Activated effector memory CD4-positive, alpha-beta T cell treated with Interleukin-2 at 50 U/mL for 16 hours (primary cell): Measurements from ENCODE around the gene ZER1.
"Not testable (repeated sequence)": the region's sequence is repeated elsewhere in the genome, so short reads cannot be mapped to it uniquely, and the experiment has no call there.

Source experiments
- DNase-seq: peaks from one replicate; pipeline ENCODE4 v3.0.0-alpha.2; 2020

ZER1 gene

DNA sequence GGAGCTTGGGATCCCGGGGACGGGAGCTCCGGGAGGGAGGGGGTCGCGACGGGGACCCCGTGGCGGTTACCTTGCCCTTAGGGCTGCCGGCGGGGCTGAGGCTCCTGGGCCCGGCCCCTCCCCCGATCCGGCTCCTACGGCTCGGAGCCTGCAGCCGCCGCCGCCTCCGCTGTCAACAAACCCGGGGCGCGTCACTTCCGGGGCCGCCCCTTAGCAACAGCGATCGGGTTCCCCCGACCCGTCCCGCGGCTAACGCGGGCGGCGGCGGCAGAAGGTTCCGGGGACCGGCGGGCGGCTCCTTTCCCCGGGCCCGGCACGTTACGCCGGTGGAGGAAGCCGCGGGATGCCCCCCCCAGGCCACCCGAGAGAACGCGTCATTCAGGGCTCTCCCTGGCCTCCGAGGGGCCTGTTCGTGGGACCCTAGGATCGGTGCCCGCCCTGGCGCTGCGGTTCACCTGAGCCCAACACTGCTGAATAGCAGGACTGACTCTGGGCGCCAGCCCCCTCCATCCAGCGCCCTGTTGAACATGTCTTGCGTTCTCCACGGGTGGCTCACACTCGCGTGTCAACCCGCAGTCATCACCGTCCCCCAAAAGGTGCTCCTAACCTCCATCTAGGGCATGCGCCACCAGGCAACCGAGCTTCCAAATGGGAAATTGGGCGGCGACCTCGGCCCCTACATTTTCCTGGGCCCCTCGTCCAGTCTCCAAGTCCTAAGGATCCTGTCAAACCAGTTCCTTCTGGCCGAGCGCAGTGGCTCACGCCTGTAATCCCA is at the start of gene ZER1:
Gene ZER1 (minus strand): TSS at position 183 of the 775 bp plus-strand sequence. CDS start 16,362 bp downstream, outside the sequence.
- peak; percentile 89 for DNase-seq

- no peak for DNase-seq
Measured at GRCh38 chr9:128820665-128821583, 49.2 kb upstream of the ZER1 start.

DNA sequence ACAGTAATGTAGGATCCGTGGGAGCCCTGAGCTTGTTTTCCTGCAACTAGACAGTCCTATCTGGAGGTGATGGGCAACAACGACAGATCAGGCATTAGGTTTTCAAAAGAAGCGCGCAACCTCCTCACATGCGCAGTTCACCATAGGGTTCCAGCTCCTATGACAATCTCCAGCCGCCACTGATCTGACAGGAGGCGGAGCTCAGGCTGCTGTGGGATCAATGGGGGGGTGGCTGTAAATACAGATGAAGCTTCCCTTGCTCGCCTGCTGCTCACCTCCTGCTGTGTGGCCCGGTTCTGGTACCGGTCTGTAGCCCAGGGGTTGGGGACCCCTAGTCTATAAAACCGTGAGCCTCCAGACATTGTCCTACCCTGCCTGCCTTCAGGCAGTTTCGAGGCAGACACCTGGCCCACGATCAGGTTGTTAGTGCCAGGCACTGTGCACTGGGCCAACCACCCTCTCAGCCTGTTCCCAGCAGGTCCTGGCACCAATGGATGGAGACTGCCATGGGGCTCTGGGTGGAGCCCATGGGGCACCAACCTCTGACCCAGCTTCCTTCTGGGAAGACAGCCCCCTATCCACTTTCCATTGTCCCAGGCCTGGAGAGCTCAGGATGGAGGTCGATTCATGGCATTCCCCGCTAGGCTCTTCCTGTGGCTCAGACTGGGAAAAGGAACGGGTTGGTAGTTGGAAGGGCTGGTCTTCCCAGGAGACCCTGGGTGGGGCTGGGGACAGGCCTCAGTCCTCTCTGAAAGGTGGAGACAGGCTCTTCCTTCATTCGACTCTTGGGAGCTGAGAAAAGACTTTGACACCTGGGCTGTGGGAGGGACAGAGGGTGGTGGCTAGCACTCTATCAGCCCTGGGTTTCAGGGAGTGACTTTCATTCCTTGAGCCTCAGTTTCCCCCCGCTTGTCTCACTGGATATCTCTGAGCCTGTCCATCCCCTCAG is 48.3 kb upstream of the ZER1 start:
- no peak for DNase-seq

- peak; percentile 34 for DNase-seq
Measured at GRCh38 chr9:128818839-128819715, 47.4 kb upstream of the ZER1 start.

DNA sequence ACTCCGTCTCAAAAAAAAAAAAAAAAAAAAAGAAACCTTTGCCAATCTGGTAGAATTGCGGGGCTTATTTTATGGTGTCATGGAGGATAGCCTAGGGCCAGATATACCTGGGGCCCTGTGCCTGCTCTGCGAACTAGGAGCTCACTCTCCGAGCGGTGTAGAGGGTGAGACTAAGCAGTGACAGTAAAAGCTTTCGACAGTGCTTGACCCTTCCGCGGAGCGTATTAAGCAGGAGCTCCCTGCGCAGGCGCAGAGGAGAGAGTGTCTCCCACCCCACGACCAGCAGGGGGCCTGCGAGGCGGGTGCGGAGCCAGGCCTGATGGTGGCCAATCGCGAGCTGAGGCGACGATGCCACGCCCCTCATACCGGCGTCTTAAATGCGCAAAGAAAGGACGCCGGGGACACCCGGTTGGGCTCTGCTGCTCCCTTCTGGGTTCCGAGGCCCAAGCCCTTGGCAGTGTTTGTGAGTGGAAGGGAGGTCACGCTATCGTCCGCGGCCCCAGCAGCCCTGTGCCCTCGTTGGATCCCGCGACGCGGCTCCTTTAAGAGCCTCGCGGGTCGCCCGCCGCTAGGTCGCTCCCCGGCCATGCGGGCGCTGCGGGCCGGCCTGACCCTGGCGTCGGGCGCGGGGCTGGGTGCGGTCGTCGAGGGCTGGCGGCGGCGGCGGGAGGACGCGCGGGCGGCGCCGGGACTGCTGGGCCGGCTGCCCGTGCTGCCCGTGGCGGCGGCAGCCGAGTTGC is 46.5 kb upstream of the ZER1 start, which contains the start of gene ENDOG:
Gene ENDOG (plus strand): TSS at position 402 of the 740 bp plus-strand sequence. CDS start 185 bp downstream, at position 587.
- DNase-seq, result peak; percentile 97

- no peak for DNase-seq
Measured at GRCh38 chr9:128810873-128811272, 39.1 kb upstream of the ZER1 start.

DNA sequence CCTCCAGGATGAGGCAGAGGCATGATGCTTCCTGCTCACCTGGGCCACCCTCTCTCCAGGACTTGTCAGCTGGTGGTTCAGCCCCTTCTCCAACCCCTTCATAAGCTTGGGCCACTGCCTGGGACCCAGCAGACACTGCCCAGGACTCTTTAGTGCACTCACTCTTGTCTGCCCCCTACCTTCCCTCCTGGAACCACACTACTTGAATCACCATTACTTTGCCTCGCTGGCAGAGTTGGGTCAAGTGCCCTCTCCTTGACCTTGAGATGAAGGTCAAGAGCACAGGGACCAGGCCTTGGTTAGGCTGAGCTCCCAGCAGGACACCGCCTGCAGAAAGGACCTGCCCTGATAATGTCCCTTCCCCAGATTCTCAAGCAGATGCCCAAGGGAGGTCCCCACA is 38.1 kb upstream of the ZER1 start:
- no peak for DNase-seq

- no peak for DNase-seq
Measured at GRCh38 chr9:128809036-128809599, 37.4 kb upstream of the ZER1 start.

DNA sequence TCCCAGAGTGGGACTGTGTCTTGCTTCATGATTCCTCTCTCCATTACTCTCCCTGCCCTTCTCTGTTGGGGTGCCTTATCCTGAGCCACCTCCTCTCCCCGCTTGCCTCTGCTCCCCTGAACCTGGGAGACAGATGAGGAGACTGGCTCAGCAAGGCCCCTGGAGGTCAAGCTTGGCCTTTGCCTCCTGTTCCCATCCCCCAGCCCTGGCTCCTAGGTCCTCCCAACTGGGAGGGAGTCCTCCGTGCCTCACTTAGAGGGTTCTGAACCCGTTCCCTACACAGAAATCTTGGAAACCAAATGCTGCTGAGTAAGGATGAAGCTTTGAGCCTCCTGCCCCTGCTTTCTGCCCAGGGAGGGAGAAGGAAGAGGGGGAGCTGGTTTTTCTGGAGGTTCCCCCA is 36.8 kb upstream of the ZER1 start:
- no peak for DNase-seq

DNA sequence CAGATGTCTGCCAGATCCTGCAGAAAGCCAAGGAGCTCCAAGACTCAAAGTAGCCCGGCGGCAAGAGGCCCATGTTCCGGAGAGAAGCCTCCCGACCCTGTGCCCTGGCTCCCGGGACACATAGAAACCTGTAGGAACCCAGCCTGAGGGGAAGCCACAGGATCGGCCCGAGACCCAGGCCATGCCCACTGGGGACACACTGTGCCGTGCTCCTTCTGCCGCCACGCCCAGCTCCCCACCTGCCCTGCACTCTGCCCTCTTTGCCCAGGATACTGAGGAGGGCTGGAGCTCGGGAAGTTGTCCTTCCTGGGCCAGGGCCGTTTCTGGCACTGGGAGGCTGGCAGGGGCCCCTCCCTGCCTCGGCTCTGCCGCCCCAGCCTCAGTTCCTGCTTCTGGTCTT is 36.1 kb upstream of the ZER1 start:
- no peak for DNase-seq

- no peak for DNase-seq
Measured at GRCh38 chr9:128805661-128806060, 33.9 kb upstream of the ZER1 start.

DNA sequence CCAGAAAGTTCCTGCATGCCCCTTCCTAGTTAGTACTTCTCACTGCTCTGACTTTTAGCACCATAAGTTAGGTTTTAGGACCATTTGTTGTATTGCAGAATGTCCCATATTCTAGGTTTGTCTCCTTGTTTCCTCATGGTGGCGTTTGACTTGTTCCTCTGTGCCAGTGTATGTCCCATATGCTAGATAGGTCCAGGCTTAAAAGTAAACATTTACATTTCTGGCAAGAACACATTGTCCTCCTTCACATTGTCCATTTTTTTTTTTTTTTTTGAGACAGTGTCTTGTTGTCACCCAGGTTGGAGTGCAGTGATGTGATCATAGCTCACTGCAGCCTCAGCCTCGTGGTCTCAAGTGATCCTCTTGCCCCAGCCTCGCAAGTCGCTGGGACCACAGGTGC is 30.8 kb upstream of the ZER1 start:
- no peak for DNase-seq

DNA sequence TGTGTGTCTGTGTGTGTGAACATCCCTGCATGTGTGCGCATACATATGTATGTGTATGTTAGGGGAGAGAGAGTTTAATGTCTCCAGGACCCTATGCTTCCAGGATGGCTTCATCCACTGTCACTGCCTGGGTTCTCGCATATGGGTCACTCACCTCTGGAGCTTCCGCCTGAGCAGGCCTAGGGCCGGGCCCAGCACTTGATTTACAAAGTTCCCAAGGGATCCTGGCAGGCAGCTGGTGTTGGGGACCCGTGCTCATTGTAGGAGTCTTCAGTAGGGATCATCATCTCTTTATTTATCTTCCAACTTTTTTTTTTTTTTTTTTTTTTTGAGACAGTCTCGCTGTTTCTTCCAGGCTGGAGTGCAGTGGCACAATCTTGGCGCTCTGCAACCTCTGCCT is 28.3 kb upstream of the ZER1 start:
- no peak for DNase-seq

DNA sequence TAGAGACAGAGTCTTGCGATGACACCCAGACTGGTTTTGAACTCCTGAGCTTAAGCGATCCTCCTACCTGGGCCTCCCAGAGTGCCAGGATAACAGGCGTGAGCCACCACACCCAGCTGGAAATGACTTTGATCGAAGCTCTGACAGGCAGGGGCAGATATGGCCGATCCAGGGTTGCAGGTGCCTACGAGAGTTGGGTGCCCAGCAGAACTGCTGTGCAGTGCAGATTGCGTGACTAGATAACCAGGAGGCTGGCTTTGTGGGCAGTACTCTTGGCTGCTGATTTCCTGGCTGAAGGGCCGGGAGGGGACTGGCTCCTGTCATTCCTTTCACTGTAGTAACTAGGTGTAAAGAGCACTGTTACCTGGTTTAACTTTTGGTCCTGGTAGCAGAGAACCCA is 27.2 kb upstream of the ZER1 start:
- DNase-seq, result no peak

DNA sequence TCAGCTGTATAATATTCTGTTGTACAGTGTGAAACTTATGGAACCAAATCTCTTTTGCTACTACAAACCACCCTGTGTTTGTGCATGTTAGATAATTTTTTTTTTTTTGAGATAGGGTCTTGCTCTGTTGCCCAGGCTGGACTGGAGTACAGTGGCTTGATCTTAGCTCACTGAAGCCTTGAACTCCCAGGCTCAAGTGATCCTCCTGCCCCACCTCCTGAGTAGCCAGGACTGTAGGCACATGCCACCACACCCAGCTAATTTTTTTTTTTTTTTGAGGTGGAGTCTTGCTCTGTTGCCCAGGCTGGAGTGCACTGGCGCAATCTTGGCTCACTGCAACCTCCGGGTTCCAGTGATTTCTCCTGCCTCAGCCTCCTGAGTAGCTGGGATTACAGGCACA is 23.2 kb upstream of the ZER1 start:
- not testable (repeated sequence) for DNase-seq

GRCh38 chr9:128792978-128793686 is 21.4 kb upstream of the ZER1 start:
- no peak for DNase-seq

DNA sequence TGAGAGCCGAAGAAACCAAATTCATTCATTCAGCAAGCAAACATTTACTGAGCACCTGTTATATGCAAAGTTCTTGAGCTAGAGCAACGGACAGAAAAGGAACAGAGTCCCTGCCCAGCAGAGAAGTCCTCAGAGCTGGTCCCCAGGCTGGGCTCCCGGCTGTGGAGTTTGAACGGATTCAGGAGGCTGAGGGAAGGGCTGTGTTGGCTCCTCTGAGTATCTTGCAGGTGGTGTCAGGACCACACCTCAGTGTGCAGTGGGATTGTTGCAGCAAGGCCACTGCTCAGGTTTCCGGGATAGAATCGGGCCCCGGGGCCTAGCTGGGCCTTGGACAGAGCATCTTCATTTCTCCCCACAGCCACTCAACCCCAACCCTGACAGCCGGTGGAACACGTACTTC is 20.4 kb upstream of the ZER1 start:
- no peak for DNase-seq

- no peak for DNase-seq
Measured at GRCh38 chr9:128790536-128790935, 18.8 kb upstream of the ZER1 start.

- DNase-seq, result no peak
Measured at GRCh38 chr9:128788445-128788844, 16.7 kb upstream of the ZER1 start.

- DNase-seq, result no peak
Measured at GRCh38 chr9:128787659-128788058, 15.9 kb upstream of the ZER1 start.
